Measurements from ENCODE around the gene LGR5.

The LGR5 gene

GRCh38 chr12:71538807-71539206 lies 99.2 kb downstream of the LGR5 start:
- Histone ChIP-seq H3K27me3 (ENCODE audit: insufficient read depth, low read length, poor library complexity) (no peaks in the 10 kb centered on the region), H3K36me3 (ENCODE audit: insufficient read depth, low read length) (no peaks in the 10 kb centered on the region), H3K4me1 (ENCODE audit: insufficient read depth, low read length) (no peaks in the 10 kb centered on the region), H3K79me2 (ENCODE audit: insufficient read depth, low read length) (no peaks in the 10 kb centered on the region), H4K20me1 (ENCODE audit: insufficient read depth, low read length) (no peaks in the 10 kb centered on the region), H3K4me3 (ENCODE audit: low read depth in 1 of 2, low read length in 2 of 2) (no peak overlapping the region), H3K9me3 (ENCODE audit: insufficient read depth, low read length, severe bottlenecking) (no peaks in the 10 kb centered on the region), H3K27ac (ENCODE audit: low read length) (no peak overlapping the region), H2AFZ (ENCODE audit: low read depth, low read length) (no peak overlapping the region), H3K4me2 (ENCODE audit: insufficient read depth, low read length) (no peak overlapping the region), H3K9ac (ENCODE audit: low read depth, low read length) (no peak overlapping the region)
- no peak for ATAC-seq (ENCODE audit: insufficient read depth, low read depth)
- DNase-seq = no peak
- TF ChIP-seq CTCF (IDR thresholded peaks at IDR 0.05; ENCODE audit: borderline replicate concordance, extremely low read depth, low read length, poor library complexity, severe bottlenecking) (no peak), EZH2 (IDR thresholded peaks at IDR 0.05; ENCODE audit: borderline replicate concordance, low read depth, low read length, severe bottlenecking) (no peak)

GRCh38 chr12:71541583-71541982 lies 102.0 kb downstream of the LGR5 start:
- Histone ChIP-seq H3K27me3 (ENCODE audit: insufficient read depth, low read length, poor library complexity) (no peaks in the 10 kb centered on the region), H3K4me3 (ENCODE audit: low read depth in 1 of 2, low read length in 2 of 2) (no peak overlapping the region), H3K36me3 (ENCODE audit: insufficient read depth, low read length) (no peaks in the 10 kb centered on the region), H4K20me1 (ENCODE audit: insufficient read depth, low read length) (no peaks in the 10 kb centered on the region), H3K79me2 (ENCODE audit: insufficient read depth, low read length) (no peaks in the 10 kb centered on the region), H3K4me2 (ENCODE audit: insufficient read depth, low read length) (no peak overlapping the region), H3K9me3 (ENCODE audit: insufficient read depth, low read length, severe bottlenecking) (no peaks in the 10 kb centered on the region), H3K9ac (ENCODE audit: low read depth, low read length) (no peak overlapping the region), H3K4me1 (ENCODE audit: insufficient read depth, low read length) (no peaks in the 10 kb centered on the region), H2AFZ (ENCODE audit: low read depth, low read length) (no peak overlapping the region), H3K27ac (ENCODE audit: low read length) (no peak overlapping the region)
- no peak for DNase-seq
- ATAC-seq (ENCODE audit: insufficient read depth, low read depth) = no peak
- no peak for TF ChIP-seq CTCF (IDR thresholded peaks at IDR 0.05; ENCODE audit: borderline replicate concordance, extremely low read depth, low read length, poor library complexity, severe bottlenecking)
- TF ChIP-seq EZH2 (IDR thresholded peaks at IDR 0.05; ENCODE audit: borderline replicate concordance, low read depth, low read length, severe bottlenecking) = no peak

- Histone ChIP-seq H3K4me2 (ENCODE audit: insufficient read depth, low read length) (no peak overlapping the region), H3K9me3 (ENCODE audit: insufficient read depth, low read length, severe bottlenecking) (no peaks in the 10 kb centered on the region), H3K4me1 (ENCODE audit: insufficient read depth, low read length) (no peaks in the 10 kb centered on the region), H2AFZ (ENCODE audit: low read depth, low read length) (no peak overlapping the region), H3K36me3 (ENCODE audit: insufficient read depth, low read length) (no peaks in the 10 kb centered on the region), H3K79me2 (ENCODE audit: insufficient read depth, low read length) (no peaks in the 10 kb centered on the region), H3K27me3 (ENCODE audit: insufficient read depth, low read length, poor library complexity) (no peaks in the 10 kb centered on the region), H3K9ac (ENCODE audit: low read depth, low read length) (no peak overlapping the region), H3K27ac (ENCODE audit: low read length) (no peak overlapping the region), H4K20me1 (ENCODE audit: insufficient read depth, low read length) (no peaks in the 10 kb centered on the region), H3K4me3 (ENCODE audit: low read depth in 1 of 2, low read length in 2 of 2) (no peak overlapping the region)
- no peak for TF ChIP-seq EZH2 (IDR thresholded peaks at IDR 0.05; ENCODE audit: borderline replicate concordance, low read depth, low read length, severe bottlenecking)
- no peak for TF ChIP-seq CTCF (IDR thresholded peaks at IDR 0.05; ENCODE audit: borderline replicate concordance, extremely low read depth, low read length, poor library complexity, severe bottlenecking)
- no peak for ATAC-seq (ENCODE audit: insufficient read depth, low read depth)
- no peak for DNase-seq
Measured at GRCh38 chr12:71546322-71546861, 106.8 kb downstream of the LGR5 start.

GRCh38 chr12:71548893-71549292 lies 109.3 kb downstream of the LGR5 start:
- no peaks in the 10 kb centered on the region for H3K27me3 ChIP-seq (ENCODE audit: insufficient read depth, low read length, poor library complexity)
- H3K4me2 ChIP-seq (ENCODE audit: insufficient read depth, low read length) = no peak overlapping the region
- no peaks in the 10 kb centered on the region for H4K20me1 ChIP-seq (ENCODE audit: insufficient read depth, low read length)
- H3K9me3 ChIP-seq (ENCODE audit: insufficient read depth, low read length, severe bottlenecking) = no peaks in the 10 kb centered on the region
- H3K4me3 ChIP-seq (ENCODE audit: low read depth in 1 of 2, low read length in 2 of 2) = no peak overlapping the region
- no peaks in the 10 kb centered on the region for H3K79me2 ChIP-seq (ENCODE audit: insufficient read depth, low read length)
- no peak for TF ChIP-seq EZH2 (IDR thresholded peaks at IDR 0.05; ENCODE audit: borderline replicate concordance, low read depth, low read length, severe bottlenecking)
- TF ChIP-seq CTCF (IDR thresholded peaks at IDR 0.05; ENCODE audit: borderline replicate concordance, extremely low read depth, low read length, poor library complexity, severe bottlenecking) = no peak
- ATAC-seq (ENCODE audit: insufficient read depth, low read depth) = no peak
- no peaks in the 10 kb centered on the region for H3K4me1 ChIP-seq (ENCODE audit: insufficient read depth, low read length)
- H2AFZ ChIP-seq (ENCODE audit: low read depth, low read length) = no peak overlapping the region
- H3K36me3 ChIP-seq (ENCODE audit: insufficient read depth, low read length) = no peaks in the 10 kb centered on the region
- no peak overlapping the region for H3K9ac ChIP-seq (ENCODE audit: low read depth, low read length)
- no peak for DNase-seq
- H3K27ac ChIP-seq (ENCODE audit: low read length) = no peak overlapping the region

Data from DND-41 (cell line).